Activated T-helper 9 cell treated with anti-CD3 and anti-CD28 coated beads, Interleukin-2, amount 50 U/mL, for 16 hours (primary cell): Measurements from ENCODE around the gene HCN2.
A peak's percentile ranks its signal among the peaks of the same experiment; 100 is the strongest.
"Not testable (repeated sequence)": the region's sequence is repeated elsewhere in the genome, so short reads cannot be mapped to it uniquely, and the experiment has no call there.

Experiments
- DNase-seq: peaks from one replicate; pipeline ENCODE4 v3.0.0-alpha.2; 2020; ENCODE audit warnings: low read depth

HCN2 gene

GRCh38 chr19:620166-620862 is 30.6 kb downstream of the HCN2 start:
- DNase-seq = no peak

- DNase-seq = not testable (repeated sequence)
These were observed 31.5 kb downstream of the HCN2 start for GRCh38 chr19:621191-621590.

- no peak for DNase-seq
These were observed 32.1 kb downstream of the HCN2 start for GRCh38 chr19:621819-622218.

- DNase-seq = no peak
These were observed 33.0 kb downstream of the HCN2 start for GRCh38 chr19:622666-623065.

- no peak for DNase-seq
These were observed 33.7 kb downstream of the HCN2 start for GRCh38 chr19:623175-623916.

GRCh38 chr19:623974-624373 is 34.3 kb downstream of the HCN2 start:
- DNase-seq = no peak

- DNase-seq = no peak
These were observed 34.9 kb downstream of the HCN2 start for GRCh38 chr19:624433-625109.

GRCh38 chr19:625257-625656 is 35.6 kb downstream of the HCN2 start:
- DNase-seq = no peak

- not testable (repeated sequence) for DNase-seq
These were observed 36.9 kb downstream of the HCN2 start for GRCh38 chr19:626566-626965.

- no peak for DNase-seq
These were observed 38.5 kb downstream of the HCN2 start for GRCh38 chr19:628168-628567.

- not testable (repeated sequence) for DNase-seq
These were observed 39.8 kb downstream of the HCN2 start for GRCh38 chr19:629515-629914.

- no peak for DNase-seq
These were observed 40.5 kb downstream of the HCN2 start for GRCh38 chr19:629961-630714.

- DNase-seq = peak; percentile 32
These were observed 42.9 kb downstream of the HCN2 start for GRCh38 chr19:632579-633067.

GRCh38 chr19:633068-633785 is 43.5 kb downstream of the HCN2 start, which contains the start of gene POLRMT:
Gene POLRMT, minus strand, starts transcription at chr19:633537. Its CDS starts 25 bp downstream, at chr19:633512.
- peak; percentile 94 for DNase-seq

- no peak for DNase-seq
These were observed 44.3 kb downstream of the HCN2 start for GRCh38 chr19:633786-634639.

- DNase-seq = no peak
These were observed 45.4 kb downstream of the HCN2 start for GRCh38 chr19:634975-635652.

GRCh38 chr19:638906-639252 is 49.2 kb downstream of the HCN2 start:
- no peak for DNase-seq

GRCh38 chr19:639253-640160 is 49.8 kb downstream of the HCN2 start, which contains the start of gene FGF22:
Gene FGF22, plus strand, starts transcription at chr19:639879. Its CDS starts 47 bp downstream, at chr19:639926.
- peak; percentile 95 for DNase-seq

GRCh38 chr19:640161-640558 is 50.5 kb downstream of the HCN2 start:
- no peak for DNase-seq
